ENCODE results near the gene HNRNPA1L2.

DNA sequence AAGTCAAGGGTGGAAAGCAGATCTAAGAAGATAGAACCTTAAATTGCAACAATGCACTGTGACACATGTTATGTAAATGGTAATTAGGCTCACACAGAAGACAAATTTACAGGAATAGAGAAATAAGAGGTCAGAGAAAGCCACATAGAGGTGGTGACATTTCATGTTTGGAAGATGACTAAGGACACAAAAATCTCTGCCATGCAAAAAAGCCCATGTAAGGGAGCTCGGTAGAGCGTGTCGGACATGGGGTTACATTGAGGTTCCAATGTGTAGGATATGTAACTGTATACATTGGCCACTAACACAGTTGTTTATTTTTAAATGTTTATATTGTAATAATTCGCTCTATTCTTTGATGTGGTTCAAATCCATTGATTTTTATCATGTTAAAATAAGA, 44.1 kb downstream of the HNRNPA1L2 start:
- TF ChIP-seq TAF1 (IDR thresholded peaks at IDR 0.05; ENCODE audit: borderline replicate concordance, insufficient read depth, low read length) (no peak), POLR2AphosphoS5 (IDR thresholded peaks at IDR 0.05; ENCODE audit: low read depth, low read length) (no peak)
- TF ChIP-seq, protein P1, sequence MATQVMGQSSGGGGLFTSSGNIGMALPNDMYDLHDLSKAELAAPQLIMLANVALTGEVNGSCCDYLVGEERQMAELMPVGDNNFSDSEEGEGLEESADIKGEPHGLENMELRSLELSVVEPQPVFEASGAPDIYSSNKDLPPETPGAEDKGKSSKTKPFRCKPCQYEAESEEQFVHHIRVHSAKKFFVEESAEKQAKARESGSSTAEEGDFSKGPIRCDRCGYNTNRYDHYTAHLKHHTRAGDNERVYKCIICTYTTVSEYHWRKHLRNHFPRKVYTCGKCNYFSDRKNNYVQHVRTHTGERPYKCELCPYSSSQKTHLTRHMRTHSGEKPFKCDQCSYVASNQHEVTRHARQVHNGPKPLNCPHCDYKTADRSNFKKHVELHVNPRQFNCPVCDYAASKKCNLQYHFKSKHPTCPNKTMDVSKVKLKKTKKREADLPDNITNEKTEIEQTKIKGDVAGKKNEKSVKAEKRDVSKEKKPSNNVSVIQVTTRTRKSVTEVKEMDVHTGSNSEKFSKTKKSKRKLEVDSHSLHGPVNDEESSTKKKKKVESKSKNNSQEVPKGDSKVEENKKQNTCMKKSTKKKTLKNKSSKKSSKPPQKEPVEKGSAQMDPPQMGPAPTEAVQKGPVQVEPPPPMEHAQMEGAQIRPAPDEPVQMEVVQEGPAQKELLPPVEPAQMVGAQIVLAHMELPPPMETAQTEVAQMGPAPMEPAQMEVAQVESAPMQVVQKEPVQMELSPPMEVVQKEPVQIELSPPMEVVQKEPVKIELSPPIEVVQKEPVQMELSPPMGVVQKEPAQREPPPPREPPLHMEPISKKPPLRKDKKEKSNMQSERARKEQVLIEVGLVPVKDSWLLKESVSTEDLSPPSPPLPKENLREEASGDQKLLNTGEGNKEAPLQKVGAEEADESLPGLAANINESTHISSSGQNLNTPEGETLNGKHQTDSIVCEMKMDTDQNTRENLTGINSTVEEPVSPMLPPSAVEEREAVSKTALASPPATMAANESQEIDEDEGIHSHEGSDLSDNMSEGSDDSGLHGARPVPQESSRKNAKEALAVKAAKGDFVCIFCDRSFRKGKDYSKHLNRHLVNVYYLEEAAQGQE (IDR thresholded peaks at IDR 0.05; ENCODE audit: insufficient read depth in 1 of 2, low read depth in 2 of 2, low read length in 2 of 2), result no peak

Data from PFSK-1 (cell line).